ENCODE measurements around the gene RAB1B.
A peak's percentile ranks its signal among the peaks of the same experiment; 100 is the strongest.
"Not testable (repeated sequence)": the region's sequence is repeated elsewhere in the genome, so short reads cannot be mapped to it uniquely, and the experiment has no call there.

RAB1B gene

DNA sequence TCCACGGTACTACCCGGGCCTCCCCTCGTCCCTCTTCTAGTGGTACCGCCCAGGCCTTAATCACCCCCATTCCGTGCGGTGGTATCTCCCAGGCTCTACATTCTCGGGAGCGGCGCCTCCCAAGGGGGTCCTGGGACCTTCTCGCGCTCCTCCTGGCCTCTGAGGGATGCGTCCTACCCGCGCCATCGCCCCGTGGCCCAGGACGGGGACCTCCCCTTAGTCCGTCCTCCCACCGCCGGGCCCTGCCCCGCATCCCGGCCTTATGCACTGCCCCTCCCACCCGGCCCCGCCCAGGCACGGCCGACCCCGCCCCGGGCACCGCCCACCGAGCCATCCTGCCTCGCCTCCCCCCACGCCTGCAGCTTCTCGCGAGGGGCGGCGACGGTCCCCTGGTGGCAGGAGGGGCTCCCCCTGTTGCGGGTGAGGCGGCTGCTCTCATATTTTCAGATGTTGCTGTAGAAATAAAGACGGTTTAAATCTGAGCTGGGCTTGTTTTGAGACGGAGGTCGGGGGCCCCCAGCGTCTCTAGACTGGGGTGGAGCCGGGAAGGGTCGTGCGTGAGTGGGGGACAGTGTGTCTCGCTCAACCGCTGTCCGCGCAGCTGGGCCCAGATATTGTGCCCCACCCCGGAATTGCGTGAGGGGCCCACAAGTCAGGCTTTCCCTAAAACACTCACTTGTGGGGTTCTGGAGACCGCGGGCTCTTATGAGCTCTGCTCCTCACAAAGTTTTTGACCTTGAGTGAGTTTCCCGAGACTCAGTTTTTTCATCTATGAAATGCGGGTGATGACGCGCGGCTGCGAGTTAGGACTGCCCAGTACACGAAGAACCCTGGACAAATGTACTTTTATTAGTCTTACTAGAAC lies 828 bp upstream of the RAB1B start:
- peak; percentile 19 for DNase-seq

DNA sequence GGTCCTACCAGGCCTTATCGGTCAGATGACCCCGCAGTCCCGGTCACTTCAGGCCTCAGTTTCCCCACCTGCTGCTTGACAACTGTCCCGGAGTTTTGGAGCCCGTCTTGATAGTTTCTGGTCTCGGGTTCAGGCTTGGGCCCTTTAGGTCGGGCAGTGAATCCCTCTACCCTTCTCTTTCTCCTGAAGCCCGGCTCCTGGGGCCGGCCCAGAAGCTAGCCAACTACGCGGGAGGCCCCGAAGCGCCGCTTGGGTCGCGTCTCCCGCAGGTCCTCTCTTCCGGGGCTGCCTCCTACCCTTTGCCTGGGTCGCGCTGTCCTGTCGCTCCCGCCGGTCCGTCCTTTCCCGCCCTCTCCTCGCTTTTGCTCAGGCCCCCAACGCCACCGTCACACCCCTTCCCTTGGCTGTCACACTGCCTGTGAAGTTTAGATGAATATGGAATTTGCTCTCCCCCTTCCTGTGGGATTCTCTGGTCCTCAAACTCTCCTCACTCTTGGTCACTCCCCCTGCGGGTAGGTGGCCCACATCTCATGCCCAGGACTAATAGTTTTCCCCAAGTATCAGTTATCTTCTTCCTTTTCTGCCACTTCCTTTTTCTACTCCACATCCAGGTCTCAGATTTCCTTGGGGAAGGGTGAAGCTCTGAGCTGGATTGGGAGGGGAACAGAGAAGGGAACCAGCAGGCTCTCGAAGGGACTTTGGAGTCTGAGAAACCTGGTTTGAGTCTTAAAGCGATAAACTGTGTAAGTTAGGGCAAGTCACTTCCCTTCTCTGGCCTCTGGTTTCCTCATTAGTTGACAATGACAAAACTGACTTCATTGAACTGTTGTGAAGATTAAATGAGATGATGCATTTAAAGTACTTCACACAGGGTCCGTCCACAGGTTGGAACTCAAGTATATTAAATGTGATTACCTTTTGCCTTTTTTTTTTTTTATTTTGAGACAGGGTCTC lies 790 bp downstream of the RAB1B start:
- DNase-seq, result no peak

DNA sequence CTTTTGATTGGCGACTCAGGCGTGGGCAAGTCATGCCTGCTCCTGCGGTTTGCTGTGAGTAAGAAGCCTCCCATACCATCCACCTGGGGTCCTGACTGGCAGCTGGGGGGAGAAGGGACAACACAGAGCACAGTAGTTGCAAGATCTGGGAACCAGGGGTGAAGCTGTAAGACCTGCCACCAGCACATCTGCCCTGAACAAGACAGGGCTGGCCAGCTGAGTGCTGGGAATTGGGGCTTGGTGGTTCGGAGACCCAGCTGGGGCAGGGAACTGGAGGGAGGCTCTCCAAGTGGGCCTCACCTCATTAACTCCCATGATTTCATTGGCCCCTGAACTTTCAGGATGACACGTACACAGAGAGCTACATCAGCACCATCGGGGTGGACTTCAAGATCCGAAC lies 3.4 kb downstream of the RAB1B start:
- no peak for DNase-seq

DNA sequence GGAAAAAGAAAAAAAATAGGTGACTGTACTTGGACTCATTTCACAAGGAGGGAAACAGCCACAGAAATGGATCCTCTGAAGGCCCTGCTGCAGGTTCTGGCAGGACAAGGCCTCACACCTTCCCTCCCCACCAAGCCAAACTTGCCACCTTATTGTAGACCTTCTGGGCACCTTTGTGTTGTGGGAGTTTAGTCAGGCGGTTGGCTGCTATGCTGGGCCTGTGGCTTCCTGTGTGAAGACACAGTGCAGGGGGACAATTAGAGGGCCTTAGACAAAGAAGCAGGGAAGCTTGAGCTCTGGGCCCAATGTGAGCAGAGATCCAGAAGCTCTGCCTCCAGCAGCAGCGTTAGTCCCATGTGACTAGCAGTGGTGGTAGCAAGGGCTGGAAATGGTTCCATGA lies 4.2 kb downstream of the RAB1B start:
- DNase-seq, result no peak

DNA sequence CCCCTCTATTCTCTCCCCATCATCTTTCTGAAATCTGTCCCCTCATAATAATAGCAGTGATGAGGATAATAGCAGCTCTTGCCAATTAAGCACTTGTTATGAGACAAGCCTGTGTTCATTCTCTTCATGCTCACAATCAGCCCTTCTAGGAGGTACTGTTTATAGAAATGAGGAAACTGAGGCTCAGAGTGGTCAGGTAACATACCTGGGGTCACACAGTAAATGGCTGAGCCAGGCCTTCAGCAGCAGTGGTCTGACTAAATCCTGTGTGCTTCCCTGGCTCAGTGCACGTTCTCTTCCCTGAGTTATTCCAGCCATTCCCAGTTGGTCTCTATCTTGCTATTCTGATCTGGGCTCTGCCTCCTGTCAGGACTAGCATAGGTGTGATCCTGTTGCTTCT lies 5.8 kb downstream of the RAB1B start:
- no peak for DNase-seq

DNA sequence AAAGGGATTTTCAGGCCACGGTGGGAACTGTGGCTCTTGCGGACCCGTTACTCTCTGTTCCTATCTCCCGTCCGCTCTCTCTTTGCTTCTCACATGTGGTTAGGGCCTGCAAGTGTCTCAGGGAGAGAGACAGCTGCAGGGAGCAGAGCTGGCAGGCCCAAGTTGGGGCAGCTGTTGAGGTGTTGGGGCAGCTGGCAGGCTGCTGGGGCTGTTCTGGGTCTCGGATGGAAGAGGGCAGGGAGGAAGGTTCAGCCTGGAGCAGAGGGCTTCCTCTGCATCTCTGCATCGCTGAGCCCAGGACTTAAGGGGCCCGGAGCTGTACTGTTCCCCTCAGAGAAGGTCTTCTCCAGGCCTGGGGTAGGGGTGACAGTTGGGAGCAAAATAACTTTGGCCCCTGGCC lies 7.0 kb downstream of the RAB1B start:
- no peak for DNase-seq

DNA sequence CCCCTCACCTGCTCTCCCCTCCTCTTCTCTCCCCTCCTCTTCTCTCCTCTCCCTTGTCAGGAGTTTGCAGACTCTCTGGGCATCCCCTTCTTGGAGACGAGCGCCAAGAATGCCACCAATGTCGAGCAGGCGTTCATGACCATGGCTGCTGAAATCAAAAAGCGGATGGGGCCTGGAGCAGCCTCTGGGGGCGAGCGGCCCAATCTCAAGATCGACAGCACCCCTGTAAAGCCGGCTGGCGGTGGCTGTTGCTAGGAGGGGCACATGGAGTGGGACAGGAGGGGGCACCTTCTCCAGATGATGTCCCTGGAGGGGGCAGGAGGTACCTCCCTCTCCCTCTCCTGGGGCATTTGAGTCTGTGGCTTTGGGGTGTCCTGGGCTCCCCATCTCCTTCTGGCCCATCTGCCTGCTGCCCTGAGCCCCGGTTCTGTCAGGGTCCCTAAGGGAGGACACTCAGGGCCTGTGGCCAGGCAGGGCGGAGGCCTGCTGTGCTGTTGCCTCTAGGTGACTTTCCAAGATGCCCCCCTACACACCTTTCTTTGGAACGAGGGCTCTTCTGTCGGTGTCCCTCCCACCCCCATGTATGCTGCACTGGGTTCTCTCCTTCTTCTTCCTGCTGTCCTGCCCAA lies 7.7 kb downstream of the RAB1B start:
- DNase-seq, result no peak

DNA sequence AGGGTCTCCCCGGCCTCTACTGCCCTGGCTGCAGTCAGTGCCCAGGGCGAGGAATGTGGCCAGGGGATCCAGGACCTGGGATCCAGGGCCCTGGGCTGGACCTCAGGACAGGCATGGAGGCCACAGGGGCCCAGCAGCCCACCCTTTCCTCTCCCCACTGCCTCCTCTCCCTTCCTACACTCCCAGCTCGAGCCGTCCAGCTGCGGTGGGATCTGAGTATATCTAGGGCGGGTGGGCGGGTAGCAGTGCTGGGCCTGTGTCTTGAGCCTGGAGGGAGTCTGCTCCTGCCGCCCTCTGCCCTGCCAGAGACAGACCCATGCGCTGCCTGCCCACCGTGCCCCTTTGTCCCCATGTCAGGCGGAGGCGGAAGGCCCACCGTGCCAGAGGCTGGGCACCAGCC lies 8.2 kb downstream of the RAB1B start:
- not testable (repeated sequence) for DNase-seq

DNA sequence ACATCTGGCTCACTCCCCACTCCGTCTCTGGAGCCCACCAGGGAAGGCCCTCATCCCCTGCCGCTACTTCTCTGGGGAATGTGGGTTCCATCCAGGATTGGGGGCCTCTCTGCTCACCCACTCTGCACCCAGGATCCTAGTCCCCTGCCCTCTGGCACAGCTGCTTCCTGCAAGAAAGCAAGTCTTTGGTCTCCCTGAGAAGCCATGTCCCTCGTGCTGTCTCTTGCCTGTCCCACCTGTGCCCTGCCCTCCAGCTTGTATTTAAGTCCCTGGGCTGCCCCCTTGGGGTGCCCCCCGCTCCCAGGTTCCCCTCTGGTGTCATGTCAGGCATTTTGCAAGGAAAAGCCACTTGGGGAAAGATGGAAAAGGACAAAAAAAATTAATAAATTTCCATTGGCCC lies 8.6 kb downstream of the RAB1B start:
- DNase-seq, result not testable (repeated sequence)

DNA sequence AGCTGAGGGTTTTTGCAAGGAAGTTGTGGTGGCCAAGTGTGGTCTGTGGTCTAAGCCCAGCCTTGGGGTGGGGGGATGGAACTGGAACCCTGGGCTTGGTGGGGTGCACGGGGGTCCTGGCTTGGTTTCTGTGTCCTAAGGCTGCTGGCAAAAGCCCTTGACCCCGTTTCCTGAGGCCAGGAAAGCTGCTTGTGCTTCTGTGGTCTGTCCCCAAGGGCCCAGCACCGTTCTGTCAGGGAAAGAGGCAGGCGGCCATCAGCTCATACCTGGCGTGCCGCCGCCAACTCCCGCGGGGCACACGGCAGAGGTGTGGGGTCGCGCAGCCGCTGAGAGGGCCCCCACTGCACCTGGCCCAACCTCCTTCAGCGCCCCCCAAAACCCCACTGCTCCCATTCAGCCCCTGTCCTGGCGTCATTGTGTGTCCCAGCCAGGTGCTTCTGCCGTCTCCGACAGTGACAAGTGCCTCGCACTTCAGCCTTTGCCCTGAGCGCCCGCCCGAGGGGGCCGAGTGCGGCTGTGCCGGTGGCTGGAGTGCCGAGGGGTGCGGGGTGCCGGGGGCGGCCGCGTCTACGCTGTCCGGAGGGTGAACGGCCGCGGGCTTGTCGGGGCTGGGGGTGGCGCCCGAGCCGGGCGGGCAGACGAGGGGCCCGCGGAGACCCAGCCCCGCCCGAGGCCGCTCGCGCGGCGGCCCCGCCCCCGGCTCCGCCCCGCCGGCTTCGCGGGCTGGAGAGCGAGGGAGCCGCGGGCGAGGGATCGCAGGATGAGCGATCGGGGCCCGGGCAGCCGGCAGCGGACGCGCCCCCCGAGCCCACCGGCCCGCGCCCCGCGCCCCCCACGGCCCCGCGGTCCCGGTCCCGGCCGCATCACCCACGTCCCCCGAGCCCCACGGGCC lies 9.3 kb downstream of the RAB1B start, which contains the start of gene CNIH2:
Gene CNIH2 (plus strand): TSS at position 705 of the 892 bp plus-strand sequence. CDS start 282 bp downstream, outside the sequence.
- no peak for DNase-seq

DNA sequence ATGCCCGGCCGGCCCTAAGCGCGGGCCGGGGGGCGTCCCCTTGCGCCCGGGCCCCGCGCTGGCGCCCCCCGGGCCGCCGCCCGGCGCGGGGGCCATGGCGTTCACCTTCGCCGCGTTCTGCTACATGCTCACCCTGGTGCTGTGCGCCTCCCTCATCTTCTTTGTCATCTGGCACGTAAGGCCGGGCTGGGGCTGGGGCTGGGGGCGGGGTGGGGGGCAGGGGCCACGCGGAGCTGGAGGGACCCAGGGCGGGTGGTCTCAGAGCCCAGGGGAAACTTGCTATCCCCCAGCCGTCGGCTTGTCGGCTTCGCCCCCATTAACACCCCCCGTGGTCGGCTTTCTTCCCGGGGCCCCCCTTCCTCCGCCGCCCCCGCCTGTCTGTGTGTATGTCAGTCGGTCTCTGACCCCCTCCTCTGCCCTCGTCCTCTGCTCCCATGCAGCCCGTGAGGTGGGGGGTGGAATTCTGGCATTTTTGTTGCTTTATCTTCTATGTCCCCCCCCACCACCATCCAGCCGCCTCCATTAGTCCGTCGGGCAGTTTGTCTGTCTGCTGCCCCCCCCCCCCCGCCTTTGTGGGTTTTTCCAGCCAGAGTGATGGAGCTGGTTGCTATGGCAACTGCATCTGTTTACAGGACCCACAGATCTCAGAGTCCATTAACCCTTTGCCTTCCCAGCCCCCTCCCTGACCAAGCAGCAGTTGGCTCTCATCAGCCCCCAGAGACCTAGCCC lies 10.1 kb downstream of the RAB1B start:
- peak; percentile 5 for DNase-seq

DNA sequence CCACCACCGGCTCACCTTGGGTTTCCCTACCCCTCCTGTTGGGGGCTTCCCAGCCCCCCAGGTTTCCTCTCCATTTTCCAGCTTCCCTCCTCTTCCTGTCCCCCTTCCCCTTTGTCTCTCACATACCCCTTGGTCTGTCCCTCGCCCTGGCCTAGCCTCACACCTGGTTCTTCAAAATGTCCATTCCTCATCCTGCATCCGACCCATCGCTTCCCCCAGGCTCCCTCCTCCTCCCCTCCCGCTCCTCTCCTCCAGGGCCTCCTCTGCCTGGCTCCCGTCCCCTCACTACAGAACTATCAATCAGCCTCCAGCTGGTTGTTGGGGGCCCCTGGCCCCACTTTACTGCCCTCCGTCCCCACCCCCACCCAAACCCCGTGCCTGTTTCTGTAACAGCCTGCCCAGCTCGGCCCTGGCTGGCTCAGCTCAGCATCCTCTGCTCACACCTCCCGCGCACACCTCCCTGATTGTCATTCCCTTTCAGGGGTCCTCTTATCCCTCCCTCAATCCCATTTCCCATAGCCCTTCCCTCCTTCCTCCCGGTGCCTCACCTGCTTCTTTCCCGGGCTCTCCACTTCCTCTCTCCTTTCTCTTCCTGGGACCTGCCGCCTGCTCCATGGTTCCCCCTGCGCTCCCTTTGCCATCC lies 10.8 kb downstream of the RAB1B start:
- no peak for DNase-seq

DNA sequence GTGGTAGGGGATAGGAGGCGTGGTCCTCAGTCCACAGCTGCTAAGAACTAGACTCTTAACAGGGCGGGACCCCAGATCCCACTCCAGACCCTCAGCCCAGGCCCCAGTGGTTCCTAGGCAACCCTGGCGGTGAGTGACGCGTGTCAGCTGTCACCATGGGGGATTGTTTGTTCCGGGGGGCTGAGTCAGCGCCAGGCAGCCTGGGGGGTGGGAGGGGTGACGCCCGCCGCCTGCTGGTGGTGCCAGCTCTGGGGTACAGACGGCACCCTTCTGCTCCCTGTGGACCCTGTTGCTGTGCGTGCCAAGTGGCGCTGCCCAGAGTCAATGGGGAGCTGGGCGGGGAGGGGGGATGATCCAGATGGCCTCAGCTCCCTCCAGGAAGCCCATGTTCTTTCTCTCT lies 12.0 kb downstream of the RAB1B start:
- DNase-seq, result no peak

DNA sequence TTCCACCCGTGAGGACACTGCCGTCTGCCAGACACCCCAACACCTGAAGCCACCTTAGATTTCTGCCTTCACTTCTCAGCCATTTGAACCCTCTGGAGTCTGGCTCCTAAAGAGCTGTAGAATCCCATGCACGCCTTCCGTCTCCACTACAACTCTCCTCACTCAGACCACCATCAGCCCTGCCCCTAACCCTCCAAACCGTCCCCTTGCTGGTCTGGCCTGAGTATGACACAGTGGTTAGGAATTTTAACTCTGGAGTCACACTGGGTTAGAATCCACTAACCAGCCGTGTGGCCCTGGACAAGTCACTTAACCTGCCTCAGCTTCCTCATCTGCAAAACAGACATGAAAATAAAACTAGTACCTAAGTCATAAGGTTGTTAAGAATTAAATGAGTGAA lies 12.6 kb downstream of the RAB1B start:
- no peak for DNase-seq

DNA sequence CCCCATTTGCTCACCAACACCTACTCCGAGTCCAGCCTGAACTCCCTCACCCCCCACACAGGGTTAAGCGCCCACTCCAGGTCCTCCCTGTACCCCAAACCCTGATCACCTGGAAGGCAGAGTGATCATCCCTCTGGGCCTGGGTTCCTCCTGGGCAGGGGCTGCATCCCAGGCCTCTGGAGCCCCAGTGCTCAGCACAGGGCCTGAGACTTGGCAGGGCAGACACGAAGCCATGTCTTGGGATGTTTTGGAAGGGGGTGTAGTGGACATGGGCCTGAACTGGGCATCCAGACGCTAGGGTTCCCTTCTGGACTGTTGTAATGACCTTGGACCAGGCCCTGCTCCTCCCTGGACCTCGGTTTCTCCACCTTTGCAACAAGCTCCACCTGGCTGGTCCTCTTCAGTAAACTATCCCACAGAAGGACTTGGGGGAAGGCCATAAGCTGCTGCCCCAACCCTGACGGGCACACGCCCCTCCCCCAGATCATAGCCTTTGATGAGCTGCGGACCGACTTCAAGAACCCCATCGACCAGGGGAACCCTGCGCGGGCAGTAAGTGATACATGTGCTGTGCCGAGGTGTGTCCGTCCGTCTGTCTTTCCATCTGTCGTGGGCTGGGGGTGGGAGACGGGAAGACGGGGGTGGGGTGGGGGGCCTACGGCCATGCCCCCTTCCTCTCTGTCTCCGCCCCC lies 13.5 kb downstream of the RAB1B start:
- DNase-seq, result no peak

DNA sequence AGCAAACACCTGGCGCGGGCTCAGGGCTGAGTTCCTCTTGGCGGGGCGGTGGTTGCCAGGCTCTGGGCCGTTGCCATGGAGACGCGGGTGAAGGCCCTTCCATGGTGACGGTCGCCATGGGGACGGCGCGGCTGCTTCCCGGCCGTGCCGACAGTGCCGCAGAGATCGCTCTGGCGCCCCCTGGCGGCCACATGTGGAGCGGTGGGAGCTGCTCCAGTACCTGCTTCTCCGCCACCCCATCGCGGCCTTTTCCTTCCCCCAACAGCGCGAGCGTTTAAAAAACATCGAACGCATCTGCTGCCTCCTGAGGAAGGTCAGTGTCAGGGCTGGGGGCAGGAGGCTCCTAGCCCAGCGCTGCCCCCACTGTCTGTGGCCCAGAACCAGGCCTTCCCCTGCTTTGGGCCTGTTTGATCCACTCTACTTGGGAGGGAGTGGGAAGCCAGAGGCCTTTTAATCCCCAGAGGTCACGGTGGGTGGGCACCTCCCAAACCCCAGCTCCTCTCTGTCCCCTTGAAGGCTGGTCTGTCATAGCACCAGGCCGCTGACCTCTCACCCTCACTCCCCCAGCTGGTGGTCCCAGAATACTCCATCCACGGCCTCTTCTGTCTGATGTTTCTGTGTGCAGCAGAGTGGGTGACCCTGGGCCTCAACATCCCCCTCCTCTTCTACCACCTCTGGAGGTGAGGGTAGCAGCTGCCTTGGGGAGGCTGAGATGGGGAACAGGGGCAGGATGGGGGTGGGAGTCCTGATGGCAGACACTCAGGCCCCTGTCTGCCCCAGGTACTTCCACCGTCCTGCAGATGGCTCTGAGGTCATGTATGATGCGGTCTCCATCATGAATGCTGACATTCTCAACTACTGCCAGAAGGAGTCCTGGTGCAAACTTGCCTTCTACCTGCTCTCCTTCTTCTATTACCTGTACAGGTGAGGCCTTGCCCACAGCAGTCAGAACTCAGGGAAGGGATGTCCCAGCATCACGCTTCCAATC lies 14.3 kb downstream of the RAB1B start:
- DNase-seq, result peak; percentile 94

DNA sequence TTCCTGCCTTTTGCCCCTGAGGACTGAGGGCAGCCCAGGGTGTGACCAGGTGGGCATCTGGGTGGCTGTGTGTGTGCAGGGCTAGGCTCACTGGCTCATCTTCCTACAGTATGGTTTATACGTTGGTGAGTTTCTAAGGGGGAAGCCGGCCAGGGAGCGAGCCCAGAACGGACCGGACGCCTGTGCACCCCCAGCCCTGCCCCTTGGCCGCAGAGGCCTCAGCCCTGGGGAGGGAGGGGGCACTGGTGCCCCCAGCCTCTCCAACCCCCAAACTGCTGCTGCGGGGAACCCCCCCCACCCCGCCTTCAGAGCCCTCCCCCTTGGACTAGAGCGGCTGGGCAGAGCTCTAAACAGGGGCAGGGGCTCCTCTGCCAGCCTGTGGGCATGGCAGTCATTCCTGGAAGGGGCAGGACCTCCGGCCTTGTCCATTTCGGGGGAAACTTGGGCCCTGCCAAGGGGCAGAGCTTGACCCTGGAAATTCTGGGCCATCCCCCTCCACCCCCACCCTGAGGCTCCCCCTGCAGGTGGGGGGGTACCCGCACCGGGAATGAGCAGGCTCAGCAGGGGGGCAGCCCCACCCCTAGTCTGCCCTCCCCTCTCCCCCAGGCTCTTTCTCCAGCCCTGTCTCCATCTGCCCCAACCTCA lies 15.1 kb downstream of the RAB1B start:
- DNase-seq, result no peak

DNA sequence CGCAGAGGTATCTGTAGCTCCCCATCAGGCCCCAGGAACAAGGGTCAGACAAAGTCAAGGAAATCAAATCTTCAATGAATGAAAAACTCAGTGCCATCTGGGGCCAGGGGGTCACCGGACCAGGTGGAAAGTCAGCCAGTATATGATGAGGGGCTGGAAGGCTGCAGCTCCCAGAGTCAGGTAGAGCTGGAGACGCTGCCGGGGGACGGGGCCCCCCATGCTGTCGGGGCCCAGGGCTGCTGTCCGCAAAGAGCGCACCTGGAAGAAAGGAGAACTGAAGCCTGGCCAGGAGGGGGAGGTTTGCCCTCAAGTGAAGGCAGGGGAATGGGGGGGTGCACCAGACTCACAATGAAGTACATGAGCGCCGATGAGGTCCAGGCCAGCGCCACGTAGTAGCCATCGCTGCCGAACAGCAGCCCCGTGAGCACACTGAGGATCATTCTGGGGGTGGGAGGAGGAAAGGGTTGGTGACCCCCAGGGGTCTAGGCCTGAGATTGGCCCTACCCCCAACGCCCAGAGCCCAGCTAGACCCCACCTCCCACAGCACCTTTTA lies 16.2 kb downstream of the RAB1B start:
- no peak for DNase-seq
